Stomach (tissue), 4 donors: ENCODE results near the gene KCNAB1.

ENCODE experiments used
- CTCF ChIP-seq, 7 experiments: fragments of 450-650 bp in 4 of 7; fragments of 200-600 bp in 3 of 7; sonication (generic) in 3 of 7; IDR thresholded peaks; one replicate each; pipeline ENCODE4 v1.5.1; 2016 to 2019; ENCODE audit warnings: antibody characterized with exemption in 7 of 7, control low read depth in 2 of 7, mild to moderate bottlenecking in 1 of 7
- EP300 ChIP-seq: sonication (generic); formaldehyde crosslinking; IDR thresholded peaks from one replicate; pipeline ENCODE4 v1.6.1; 2017; ENCODE audit warnings: antibody characterized with exemption
- POLR2A ChIP-seq, 4 donors: fragments of 450-650 bp; IDR thresholded peaks; one replicate each; pipeline ENCODE4 v1.6.1; 2016; ENCODE audit warnings: antibody characterized with exemption in 4 of 4, control low read depth in 2 of 4, mild to moderate bottlenecking in 1 of 4, moderate library complexity in 1 of 4

- no peak for TF ChIP-seq POLR2A (IDR thresholded peaks at IDR 0.05)
- no peak for TF ChIP-seq CTCF (IDR thresholded peaks at IDR 0.05)
- TF ChIP-seq EP300 = no peak
Measured at GRCh38 chr3:156300929-156301840, 180.8 kb downstream of the KCNAB1 start.
